Activated CD8-positive, alpha-beta memory T cell treated with anti-CD3 and anti-CD28 coated beads, Interleukin-2, amount 50 U/mL, for 1 hour (primary cell): ENCODE data around the gene UST.
"Not testable (repeated sequence)": the region's sequence is repeated elsewhere in the genome, so short reads cannot be mapped to it uniquely, and the experiment has no call there.

Experiments
- DNase-seq: peaks from one replicate; pipeline ENCODE4 v3.0.0-alpha.2; 2020; ENCODE audit errors: extremely low read depth

Gene UST

GRCh38 chr6:149006236-149006635 lies 259.4 kb downstream of the UST start:
- not testable (repeated sequence) for DNase-seq

- no peak for DNase-seq
Observed at GRCh38 chr6:149006671-149007070, 259.8 kb downstream of the UST start.

GRCh38 chr6:149007846-149008245 lies 261.0 kb downstream of the UST start:
- DNase-seq = no peak

GRCh38 chr6:149008741-149009140 lies 261.9 kb downstream of the UST start:
- no peak for DNase-seq

- DNase-seq = no peak
Observed at GRCh38 chr6:149012040-149012545, 265.3 kb downstream of the UST start.

- DNase-seq = no peak
Observed at GRCh38 chr6:149013586-149014344, 266.9 kb downstream of the UST start.

GRCh38 chr6:149014631-149015534 lies 268.1 kb downstream of the UST start:
- no peak for DNase-seq

- no peak for DNase-seq
Observed at GRCh38 chr6:149015535-149016525, 269.0 kb downstream of the UST start.

- no peak for DNase-seq
Observed at GRCh38 chr6:149016716-149017115, 269.9 kb downstream of the UST start.

- no peak for DNase-seq
Observed at GRCh38 chr6:149020319-149020718, 273.5 kb downstream of the UST start.

GRCh38 chr6:149024361-149024760 lies 277.5 kb downstream of the UST start:
- no peak for DNase-seq

GRCh38 chr6:149025061-149025460 lies 278.2 kb downstream of the UST start:
- DNase-seq = no peak

GRCh38 chr6:149026530-149026942 lies 279.7 kb downstream of the UST start:
- DNase-seq = no peak

- DNase-seq = no peak
Observed at GRCh38 chr6:149027484-149027883, 280.7 kb downstream of the UST start.

GRCh38 chr6:149028767-149029405 lies 282.1 kb downstream of the UST start:
- peak; percentile 68 for DNase-seq

- no peak for DNase-seq
Observed at GRCh38 chr6:149031201-149031858, 284.5 kb downstream of the UST start.

- DNase-seq = no peak
Observed at GRCh38 chr6:149031859-149032598, 285.2 kb downstream of the UST start.

- no peak for DNase-seq
Observed at GRCh38 chr6:149032599-149033405, 286.0 kb downstream of the UST start.

GRCh38 chr6:149033454-149033853 lies 286.6 kb downstream of the UST start:
- no peak for DNase-seq
